Epithelial cell of umbilical artery (primary cell): ENCODE measurements around the gene ZNF107. TPM values are rescaled to one million over a fixed set of nuclear protein-coding genes. Genes with fewer than 3 reads are reported as not detected.

ENCODE experiments used
- total RNA-seq: library from RNA; depleted of rRNA; stranded (reverse); fragments of >200 nt; gene quantifications from 2 replicates; pipeline ENCODE4 v1.2.3, GENCODE V29; 2014

ZNF107 gene
- total RNA-seq, result 1.6 and 2.7 TPM in 2 replicates

GRCh38 chr7:64665980-64666662 is at the start of gene ZNF107:
Gene ZNF107 (plus strand): TSS chr7:64666133. CDS start chr7:64666283, 150 bp downstream.

Other genes with a start within 250 kb of the ZNF107 start
- 6.5 and 11.1 TPM in 2 replicates for gene ZNF680, start 103.1 kb upstream of the ZNF107 start, total RNA-seq
- 3.2 and 4.6 TPM in 2 replicates for gene ZNF138, start 128.3 kb downstream of the ZNF107 start, total RNA-seq
- 1.6 and 4.6 TPM in 2 replicates for gene ZNF273, start 237.1 kb downstream of the ZNF107 start, total RNA-seq